Body of pancreas (tissue), 4 donors: ENCODE measurements around the gene MYBBP1A. TPM values are rescaled to one million over a fixed set of nuclear protein-coding genes. Genes with fewer than 3 reads are reported as not detected.

ENCODE experiments used
- ATAC-seq: fragments of 150-250 bp; one replicate; pipeline ENCODE4 v1.9.1; 2016
- DNase-seq, 4 donors: peaks; one replicate each; pipeline ENCODE4 v3.0.0-alpha.2; 2019
- H3K27ac ChIP-seq, 4 donors: fragments of 200-600 bp; sonication (generic); 1 replicate in 3 of 4; 2 replicates in 1 of 4; pipeline versions ENCODE4 v1.5.1 to v1.6.1; 2016 to 2019; ENCODE audit warnings: mild to moderate bottlenecking in 1 of 4, mixed read lengths in 1 of 4, moderate library complexity in 1 of 4
- H3K27me3 ChIP-seq, 2 donors: fragments of 200-600 bp; sonication (generic); one replicate each; pipeline ENCODE4 v1.6.0; 2016; ENCODE audit warnings: mild to moderate bottlenecking in 1 of 2
- H3K36me3 ChIP-seq, 2 donors: fragments of 200-600 bp; sonication (generic); replicated peaks in 1 of 2; 2 replicates each; pipeline ENCODE4 v1.5.1; 2016; ENCODE audit warnings: low read depth in 2 of 2; ENCODE audit not compliant: insufficient read depth in 1 of 2
- H3K4me1 ChIP-seq: fragments of 200-600 bp; sonication (generic); one replicate; pipeline ENCODE4 v1.6.0; 2016
- H3K4me3 ChIP-seq, 2 donors: fragments of 200-600 bp; sonication (generic); 1 replicate in 1 of 2; 2 replicates in 1 of 2; pipeline ENCODE4 v1.5.1; 2016 to 2019
- H3K9me3 ChIP-seq, 3 donors: fragments of 200-600 bp; sonication (generic); 1 replicate in 2 of 3; 2 replicates in 1 of 3; pipeline ENCODE4 v1.5.1; 2016
- CTCF ChIP-seq, 7 experiments: fragments of 450-650 bp in 4 of 7; fragments of 200-600 bp in 3 of 7; sonication (generic) in 3 of 7; IDR thresholded peaks; one replicate each; pipeline ENCODE4 v1.5.1; 2016 to 2019; ENCODE audit warnings: antibody characterized with exemption in 7 of 7
- POLR2A ChIP-seq, 3 donors: fragments of 450-650 bp; IDR thresholded peaks; one replicate each; pipeline ENCODE4 v1.6.1; 2016; ENCODE audit warnings: antibody characterized with exemption in 3 of 3, mild to moderate bottlenecking in 2 of 3
- WGBS, 2 donors: methylation state at CpG; one replicate each; pipeline ENCODE4 v1.1.5; 2017; 5-methylcytosine and 5-hydroxymethylcytosine counted together
- intact Hi-C: fragments of 100-400 bp; cut with DNase I; formaldehyde crosslinking; loops from one replicate; pipeline ENCODE4 v1.15.1; 2023
- total RNA-seq, 2 donors: library from RNA; depleted of rRNA; stranded (reverse); fragments of >200 nt; gene quantifications; one replicate each; pipeline ENCODE4 v1.1.0, GENCODE V29; 2016

Gene MYBBP1A
- total RNA-seq, 2 donors from 2014 or later: 37.9 to 105 TPM

DNA sequence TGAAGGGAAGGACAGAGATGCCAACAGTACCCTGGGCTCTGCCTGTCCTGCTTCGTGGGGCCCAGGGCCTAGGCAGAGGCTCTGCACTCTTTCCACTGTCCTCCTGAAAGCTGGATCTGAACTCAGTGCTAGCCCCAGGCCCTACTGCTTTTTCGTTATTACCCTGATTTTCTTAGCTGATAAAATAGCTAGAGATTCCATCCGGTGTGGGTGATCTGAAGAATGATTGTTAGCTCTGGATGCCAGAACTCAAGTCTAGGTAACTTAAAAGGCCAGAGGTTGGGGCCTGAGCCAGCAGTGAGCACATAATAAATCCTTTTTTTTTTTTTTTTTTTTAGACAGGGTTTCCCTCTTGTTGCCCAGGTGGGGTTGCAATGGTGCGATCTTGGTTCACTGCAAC lies 1.8 kb upstream of the MYBBP1A start:
- ATAC-seq (no peak), DNase-seq (no peak)
- peaks cover 2 to 6% of the 10 kb centered on the region in 2 donors for H3K36me3 ChIP-seq
- WGBS, 2 donors: 65 to 74% methylated on average over 4 of the region's 4 CpGs
- peaks cover 53% of the 10 kb centered on the region for H3K4me1 ChIP-seq
- H3K9me3 ChIP-seq: no peaks in the 10 kb centered on the region
- no peak overlapping the region for H3K4me3 ChIP-seq
- TF ChIP-seq CTCF (IDR thresholded peaks at IDR 0.05): no peak
- TF ChIP-seq POLR2A (IDR thresholded peaks at IDR 0.05): no peak
- no peaks in the 10 kb centered on the region for H3K27me3 ChIP-seq
- intact Hi-C loops: no loop called here
- H3K27ac ChIP-seq: no peak overlapping the region

DNA sequence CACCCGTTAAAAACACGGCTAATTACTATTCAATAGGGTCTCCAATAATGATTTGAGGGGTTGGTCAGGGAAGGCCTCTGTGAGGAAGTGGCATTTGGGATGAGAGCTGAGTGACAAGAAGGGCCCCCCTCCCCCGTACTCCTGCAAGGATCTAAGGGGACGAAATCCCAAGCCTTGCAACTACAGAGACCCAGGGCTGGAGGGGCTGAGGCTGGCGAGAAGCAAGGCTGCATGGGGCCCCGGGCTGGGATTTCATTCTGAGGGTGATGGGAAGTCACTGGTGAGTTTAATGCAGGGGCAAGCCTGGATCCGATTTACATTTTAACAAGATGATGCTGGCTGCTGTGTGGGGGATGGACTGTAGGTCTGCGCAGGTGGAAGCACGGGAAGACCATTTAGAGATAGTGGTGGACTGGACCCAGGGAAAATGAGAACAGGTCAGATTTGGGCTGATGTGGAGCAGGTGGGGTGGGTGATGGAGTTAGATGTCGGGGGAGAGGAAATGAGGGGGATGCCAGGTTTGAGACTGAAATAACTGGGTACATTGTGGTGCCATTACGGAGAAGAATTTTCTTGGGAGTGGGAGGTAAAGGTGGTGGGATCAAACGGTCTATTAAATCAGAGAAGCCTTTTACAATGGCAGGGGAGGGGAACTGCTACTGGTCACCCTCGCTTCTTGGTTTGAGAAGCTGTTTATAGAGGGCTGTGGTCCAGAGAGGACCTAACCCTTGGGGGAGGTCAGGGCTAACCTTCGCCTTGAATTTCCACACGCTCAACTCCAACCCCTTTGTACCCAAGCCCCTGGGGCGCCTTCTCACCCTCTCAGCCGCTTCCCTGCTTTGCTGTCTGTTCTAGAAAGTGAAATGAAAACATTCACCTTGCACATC lies 932 bp upstream of the MYBBP1A start:
- TF ChIP-seq POLR2A (IDR thresholded peaks at IDR 0.05) (no peak), CTCF (IDR thresholded peaks at IDR 0.05) (no peak)
- H3K27ac ChIP-seq: peak overlapping the region in 3 of 4 donors; percentile 42 to 88 (median 81)

DNA sequence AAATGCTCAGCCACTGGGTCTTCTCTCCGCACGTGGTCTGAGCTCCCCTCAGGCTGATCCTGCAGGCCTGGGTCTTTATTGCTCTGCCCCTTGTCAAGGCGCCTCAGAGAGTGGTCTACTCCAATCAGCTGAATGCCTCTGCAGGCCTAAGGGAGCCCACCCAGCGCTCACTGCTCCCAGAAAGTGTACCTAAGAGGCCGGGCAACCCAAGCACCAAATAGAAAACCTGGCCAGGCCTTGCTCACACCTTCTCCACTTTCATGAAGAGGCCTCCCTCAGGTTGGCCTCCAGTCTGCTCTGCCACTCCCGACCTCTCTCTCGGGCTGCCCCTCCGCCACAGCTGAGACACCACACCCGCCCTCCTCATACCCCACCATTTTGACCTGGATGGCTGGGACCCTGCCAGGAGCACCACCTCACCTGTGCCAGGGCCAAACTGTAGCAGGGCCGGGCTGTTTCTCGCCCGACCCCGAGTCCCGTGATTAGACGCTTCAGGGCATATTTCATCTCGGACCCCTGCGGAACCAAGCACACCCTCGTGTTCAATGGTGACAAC lies 665 bp downstream of the MYBBP1A start:
- Histone ChIP-seq H3K9me3 (no peaks in the 10 kb centered on the region), H3K27me3 (no peaks in the 10 kb centered on the region), H3K4me1 (peaks cover 41% of the 10 kb centered on the region), H3K4me3 (peak overlapping the region; percentile 34 to 77), H3K27ac (peak overlapping the region in 1 of 4 donors; percentile 81), H3K36me3 (peaks cover 12 to 20% of the 10 kb centered on the region in 2 donors)
- TF ChIP-seq POLR2A (IDR thresholded peaks at IDR 0.05): no peak
- TF ChIP-seq CTCF (IDR thresholded peaks at IDR 0.05): no peak
- ATAC-seq: no peak
- peak in 1 of 4 donors; percentile 21 for DNase-seq
- intact Hi-C loops: no loop called here
- 13 to 35% methylated on average over 8 to 18 of the region's 18 CpGs for WGBS, 2 donors

More for the DNA sequence above, 932 bp upstream of the MYBBP1A start:
- ATAC-seq (no peak), DNase-seq (no peak)
- Histone ChIP-seq H3K36me3 (peaks cover 7 to 14% of the 10 kb centered on the region in 2 donors), H3K4me1 (peaks cover 53% of the 10 kb centered on the region), H3K4me3 (peak overlapping the region; percentile 34 to 77), H3K9me3 (no peaks in the 10 kb centered on the region), H3K27me3 (no peaks in the 10 kb centered on the region)
- intact Hi-C loops: no loop called here
- 61 to 62% methylated on average over 17 of the region's 17 CpGs for WGBS, 2 donors

DNA sequence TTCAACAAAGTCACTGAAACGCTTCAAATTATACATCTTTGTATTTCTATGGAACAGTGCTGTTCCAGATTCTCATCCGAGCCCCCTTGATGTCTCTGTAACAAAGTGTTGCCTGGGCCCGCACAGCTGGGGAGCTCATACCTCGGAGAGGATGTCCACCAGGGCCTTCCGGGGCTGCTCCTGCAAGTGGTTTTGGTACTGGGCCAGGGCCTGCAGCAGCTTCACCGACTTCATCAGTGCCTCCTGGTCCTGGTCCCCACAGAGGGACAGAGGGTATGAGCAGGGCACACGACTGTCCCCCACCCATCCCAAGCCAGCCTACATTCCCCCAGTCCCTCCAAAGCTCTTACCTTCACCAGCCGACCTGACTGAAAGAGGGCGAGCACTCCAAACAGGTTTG lies 1.5 kb downstream of the MYBBP1A start:
- H3K4me1 ChIP-seq: peaks cover 32% of the 10 kb centered on the region
- intact Hi-C loops: no loop called here
- ATAC-seq: no peak

More for the DNA sequence above, 1.5 kb downstream of the MYBBP1A start:
- Histone ChIP-seq H3K36me3 (peaks cover 12 to 25% of the 10 kb centered on the region in 2 donors), H3K4me3 (no peak overlapping the region), H3K27me3 (no peaks in the 10 kb centered on the region), H3K9me3 (no peaks in the 10 kb centered on the region), H3K27ac (no peak overlapping the region)
- 73 to 75% methylated on average over 7 to 9 of the region's 9 CpGs for WGBS, 2 donors
- peak in 2 of 4 donors; percentile 8 to 15 for DNase-seq
- TF ChIP-seq POLR2A (IDR thresholded peaks at IDR 0.05) (no peak), CTCF (IDR thresholded peaks at IDR 0.05) (no peak)
